GM19043 (cell line): ENCODE data around the gene PEX11G.

ENCODE experiments used
- ATAC-seq: cut with Tn5 transposase; IDR thresholded peaks from one replicate; pipeline ENCODE4 v1.9.1; 2021; ENCODE audit warnings: low read depth; ENCODE audit not compliant: unreplicated experiment

Gene PEX11G

DNA sequence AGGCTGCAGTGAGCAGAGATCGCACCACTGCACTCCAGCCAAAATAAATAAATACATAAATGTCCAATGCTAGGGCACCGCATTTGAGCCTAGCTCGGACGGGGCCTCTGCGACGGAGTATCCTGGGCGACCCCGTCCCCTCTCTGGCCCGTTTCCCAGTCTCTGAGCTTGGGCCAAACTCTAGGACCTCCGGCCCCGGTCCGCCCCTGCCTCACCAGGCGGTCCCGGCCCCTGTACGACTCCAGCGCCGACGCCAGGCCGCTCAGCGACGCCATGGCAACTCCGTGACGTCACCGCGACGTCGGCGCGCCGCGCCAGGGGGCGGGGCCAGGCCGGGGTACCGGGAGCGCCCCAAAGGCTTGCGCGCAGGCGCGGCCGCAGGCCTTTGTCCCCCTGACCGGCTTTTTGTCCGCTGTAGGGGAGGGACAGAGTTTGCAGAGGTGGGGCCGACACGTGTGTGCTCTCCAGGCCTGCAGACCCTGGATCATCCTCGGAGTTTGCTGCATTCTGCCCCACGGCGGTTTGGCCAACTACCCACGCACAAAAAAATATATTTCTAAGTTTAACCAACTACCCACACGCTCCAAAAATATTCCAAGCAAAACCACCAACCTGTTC lies at the start of gene PEX11G:
Gene PEX11G, minus strand, starts transcription at position 300 of the 618 bp plus-strand sequence. Its CDS starts 25 bp downstream, at position 275.
- ATAC-seq, result no peak

GRCh38 chr19:7535998-7536695 lies 47.3 kb upstream of the PEX11G start:
- ATAC-seq, result no peak

GRCh38 chr19:7535047-7535997 lies 46.5 kb upstream of the PEX11G start, which contains the start of gene PNPLA6:
PNPLA6 (plus strand) TSS chr19:7535717; CDS start chr19:7535789, 72 bp downstream.
- ATAC-seq, result peak; percentile 70

DNA sequence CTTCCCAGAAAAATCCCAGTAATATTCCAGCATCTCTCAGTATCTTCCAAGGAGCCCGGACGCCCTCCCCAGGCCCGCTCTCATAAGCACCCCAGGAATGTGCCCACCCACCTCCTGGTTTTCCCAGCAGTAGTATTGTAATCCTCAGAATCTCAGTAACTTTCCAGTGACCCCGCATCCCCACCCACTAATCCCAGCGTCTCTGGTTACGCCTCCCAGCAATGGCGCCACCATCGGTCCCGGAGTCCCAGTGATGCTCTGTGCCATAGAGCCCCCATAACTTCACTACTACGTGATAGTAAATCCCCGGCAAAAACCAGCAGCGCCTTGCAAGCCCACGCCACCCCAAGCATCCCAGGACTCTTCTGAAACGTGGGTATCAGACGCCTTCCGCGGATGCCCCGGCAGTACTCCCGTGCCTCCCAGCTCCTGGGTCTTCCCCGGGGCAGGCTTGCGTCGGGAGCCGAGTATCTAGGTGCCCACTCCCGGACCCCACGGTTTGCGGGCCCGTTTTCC lies 45.8 kb upstream of the PEX11G start:
- ATAC-seq, result no peak

DNA sequence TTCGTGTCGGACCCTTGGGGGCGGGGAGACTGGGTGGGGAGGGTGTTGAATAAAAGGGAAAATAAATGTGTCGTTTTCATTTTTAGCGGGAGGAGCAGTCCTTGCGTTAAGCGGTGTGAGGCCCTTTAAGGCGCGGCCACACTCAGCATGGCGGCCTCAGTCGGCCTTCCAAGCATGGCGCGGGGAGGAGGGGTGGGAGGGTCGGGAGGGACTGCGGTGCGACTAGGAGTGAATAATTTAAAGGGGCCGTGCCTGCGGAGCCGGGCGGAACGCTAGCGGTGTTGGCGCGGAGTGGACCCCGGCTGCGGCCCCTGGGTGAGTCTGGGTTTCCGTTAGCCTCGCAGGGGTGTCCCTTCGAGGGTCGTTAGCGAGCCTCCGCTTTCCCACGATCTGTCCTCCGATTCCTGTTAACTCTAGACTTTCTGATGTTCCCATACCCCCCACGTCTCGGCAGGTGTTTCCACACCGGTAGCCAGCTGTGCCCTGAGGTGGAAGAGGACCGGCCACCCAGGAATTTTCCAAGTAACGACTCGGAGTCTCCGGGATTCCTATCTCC lies 45.2 kb upstream of the PEX11G start:
- ATAC-seq, result no peak

DNA sequence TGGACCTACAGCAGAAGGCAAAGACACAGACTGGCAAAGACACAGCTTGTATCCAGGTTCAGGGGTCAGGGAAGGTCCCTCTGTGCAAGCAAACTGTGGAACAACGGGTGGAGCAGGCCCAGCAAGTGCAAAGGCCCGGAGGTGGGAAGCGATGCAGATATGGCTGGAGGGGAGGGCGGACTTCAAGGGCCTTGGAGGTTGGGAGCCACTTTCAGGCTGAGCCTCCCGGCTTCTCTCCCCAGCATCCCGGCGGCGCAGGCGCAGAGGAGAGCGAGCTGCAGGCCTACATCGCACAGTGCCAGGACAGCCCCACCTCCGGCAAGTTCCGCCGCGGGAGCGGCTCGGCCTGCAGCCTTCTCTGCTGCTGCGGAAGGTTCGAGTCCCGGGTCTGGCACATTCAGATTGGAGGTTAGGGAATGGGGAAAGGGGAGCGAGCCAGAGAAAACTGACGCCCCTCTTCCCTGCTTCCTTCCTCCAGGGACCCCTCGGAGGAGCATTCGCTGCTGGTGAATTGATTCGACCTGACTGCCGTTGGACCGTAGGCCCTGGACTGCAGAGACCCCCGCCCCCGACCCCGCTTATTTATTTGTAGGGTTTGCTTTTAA lies 44.5 kb upstream of the PEX11G start:
- no peak for ATAC-seq

DNA sequence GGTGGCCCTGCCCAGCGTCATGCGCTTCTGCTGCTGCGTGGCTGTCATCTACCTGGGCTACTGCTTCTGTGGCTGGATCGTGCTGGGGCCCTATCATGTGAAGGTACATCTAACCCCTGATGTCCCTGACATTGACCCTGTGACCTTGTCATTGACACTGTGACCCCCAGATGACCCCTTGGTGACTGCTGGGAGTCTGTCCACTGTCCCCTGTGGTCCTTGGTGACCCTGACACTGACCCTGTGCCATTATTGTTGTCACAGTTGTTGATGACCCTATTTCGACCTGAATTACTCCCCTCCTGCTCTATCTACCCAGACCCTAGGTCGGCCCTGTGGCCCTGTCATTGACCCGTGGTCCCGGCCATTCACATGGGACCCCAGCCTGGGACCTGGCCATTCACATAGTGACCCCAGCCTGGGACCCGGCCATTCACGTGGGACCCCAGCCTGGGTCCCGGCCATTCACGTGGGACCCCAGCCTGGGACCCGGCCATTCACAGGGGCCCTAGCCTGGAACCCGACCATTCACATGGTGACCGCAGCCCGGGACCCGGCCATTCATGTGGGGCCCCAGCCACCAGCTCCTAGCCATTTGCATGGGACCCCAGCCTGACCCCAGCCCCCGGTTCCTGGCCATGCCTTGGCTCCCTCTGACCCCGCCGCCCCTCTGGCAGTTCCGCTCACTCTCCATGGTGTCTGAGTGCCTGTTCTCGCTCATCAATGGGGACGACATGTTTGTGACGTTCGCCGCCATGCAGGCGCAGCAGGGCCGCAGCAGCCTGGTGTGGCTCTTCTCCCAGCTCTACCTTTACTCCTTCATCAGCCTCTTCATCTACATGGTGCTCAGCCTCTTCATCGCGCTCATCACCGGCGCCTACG lies 41.0 kb upstream of the PEX11G start:
- ATAC-seq, result no peak

DNA sequence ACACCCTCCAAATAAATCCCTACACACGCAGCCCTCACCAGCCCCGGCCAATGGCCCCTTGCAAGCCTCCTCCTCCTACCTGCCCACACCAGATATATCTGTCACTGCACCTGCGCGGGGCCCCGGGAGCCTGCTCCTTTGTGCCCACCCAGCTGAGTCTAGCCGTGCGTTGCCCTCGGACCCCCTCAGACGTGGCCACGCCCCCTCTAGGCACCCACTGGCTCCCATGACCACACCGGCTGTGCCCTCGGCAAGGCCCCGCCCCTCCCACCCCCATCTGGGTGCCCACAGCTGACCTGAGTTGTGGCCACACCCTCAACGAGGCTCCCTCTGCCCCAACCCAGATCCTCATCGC lies 40.4 kb upstream of the PEX11G start:
- no peak for ATAC-seq

- no peak for ATAC-seq
These were observed 39.8 kb upstream of the PEX11G start for GRCh38 chr19:7528522-7529245.

- ATAC-seq, result no peak
These were observed 39.3 kb upstream of the PEX11G start for GRCh38 chr19:7528192-7528519.

DNA sequence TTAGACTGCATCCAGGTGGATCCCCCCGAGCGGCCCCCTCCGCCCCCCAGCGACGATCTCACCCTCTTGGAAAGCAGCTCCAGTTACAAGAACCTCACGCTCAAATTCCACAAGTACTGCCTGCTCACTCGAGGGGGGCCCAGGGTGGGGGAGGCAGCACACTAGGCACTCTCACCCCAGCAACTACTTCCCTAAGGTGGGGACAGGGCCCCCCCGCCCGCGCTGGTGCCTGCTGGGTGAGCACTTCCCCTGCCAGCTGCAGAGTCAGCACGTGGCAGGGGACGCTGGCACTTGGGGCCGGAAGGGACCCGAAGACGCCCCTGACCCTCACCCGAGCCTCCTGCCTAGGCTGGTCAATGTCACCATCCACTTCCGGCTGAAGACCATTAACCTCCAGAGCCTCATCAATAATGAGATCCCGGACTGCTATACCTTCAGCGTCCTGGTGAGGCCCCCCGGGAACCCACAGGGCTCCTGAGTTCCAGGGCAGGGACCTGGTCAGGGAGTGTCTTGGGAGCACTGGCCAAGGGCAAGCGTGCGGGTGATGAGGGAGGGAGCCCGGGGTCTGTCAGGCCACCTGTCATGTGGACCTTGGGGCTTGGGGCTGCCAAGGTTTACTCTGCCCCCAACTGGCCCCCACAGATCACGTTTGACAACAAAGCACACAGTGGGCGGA lies 38.8 kb upstream of the PEX11G start:
- ATAC-seq, result no peak

DNA sequence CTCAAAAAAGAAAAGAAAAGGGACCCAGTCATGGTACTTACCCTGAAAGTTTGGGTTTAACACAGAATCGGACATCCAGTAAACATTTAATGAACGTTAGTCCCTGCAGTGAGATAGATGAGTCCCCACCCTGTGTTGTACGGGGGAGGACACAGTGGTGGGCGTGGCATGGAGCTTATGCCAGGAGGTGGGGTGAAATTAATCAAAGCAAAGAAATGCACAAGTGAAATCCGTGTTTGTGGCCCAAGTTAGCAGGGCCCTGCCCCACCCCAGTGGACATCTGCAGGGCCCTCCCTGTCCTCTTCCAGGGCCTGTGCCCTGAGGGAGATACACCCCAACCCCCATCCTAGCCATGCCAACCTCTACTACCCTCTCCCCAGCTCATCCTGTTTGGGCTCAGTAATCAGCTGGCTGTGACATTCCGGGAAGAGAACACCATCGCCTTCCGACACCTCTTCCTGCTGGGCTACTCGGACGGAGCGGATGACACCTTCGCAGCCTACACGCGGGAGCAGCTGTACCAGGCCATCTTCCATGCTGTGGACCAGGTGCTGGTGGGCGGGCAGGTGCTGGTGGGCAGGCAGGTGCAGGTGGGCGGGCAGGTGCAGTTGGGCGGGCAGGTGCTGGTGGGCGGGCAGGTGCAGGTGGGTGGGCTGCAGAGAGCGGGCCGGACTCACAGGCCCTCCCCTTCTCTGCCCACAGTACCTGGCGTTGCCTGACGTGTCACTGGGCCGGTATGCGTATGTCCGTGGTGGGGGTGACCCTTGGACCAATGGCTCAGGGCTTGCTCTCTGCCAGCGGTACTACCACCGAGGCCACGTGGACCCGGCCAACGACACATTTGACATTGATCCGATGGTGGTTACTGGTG lies 37.5 kb upstream of the PEX11G start:
- ATAC-seq, result no peak

- ATAC-seq, result no peak
These were observed 36.3 kb upstream of the PEX11G start for GRCh38 chr19:7524992-7525739.

- no peak for ATAC-seq
These were observed 35.7 kb upstream of the PEX11G start for GRCh38 chr19:7524523-7524922.

DNA sequence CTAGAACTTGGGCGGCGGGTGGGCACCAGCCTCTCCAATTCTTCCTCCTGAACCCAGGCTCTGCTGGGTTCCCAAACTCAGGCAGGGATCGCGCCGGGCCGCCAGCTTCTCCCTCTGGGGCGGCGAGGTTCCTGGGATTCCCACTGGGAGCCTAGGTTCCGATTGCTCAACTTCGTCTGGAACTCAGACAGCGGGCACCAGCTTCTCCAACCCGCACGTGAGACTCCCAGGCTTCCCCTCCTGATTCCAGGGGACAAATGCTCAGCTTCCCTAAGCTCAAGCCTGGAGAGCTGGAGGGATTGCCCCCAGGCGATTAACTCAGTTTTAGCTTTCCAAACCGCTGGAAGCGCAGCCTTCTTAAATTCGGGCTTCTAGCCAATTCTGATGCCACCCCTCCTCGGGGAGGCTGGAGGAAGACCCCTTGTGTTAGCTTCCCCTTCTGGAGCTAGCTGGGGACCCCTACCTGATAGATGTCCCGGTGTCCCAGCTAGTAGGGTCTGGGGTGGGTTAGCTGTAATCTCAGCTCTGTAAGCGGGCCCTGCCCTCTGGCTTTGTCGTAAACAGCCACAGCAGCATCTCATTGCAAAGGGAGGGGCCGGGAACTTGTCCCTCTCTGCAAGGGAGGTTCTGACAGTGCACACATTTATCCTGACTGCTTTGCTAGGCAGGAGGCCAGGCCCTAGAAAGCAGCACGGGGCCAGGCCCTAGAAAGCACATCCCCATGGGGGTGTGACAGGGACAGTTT lies 34.3 kb upstream of the PEX11G start:
- no peak for ATAC-seq
